Measurements from ENCODE around the gene LGALSL.
"Not testable (repeated sequence)": the region's sequence is repeated elsewhere in the genome, so short reads cannot be mapped to it uniquely, and the experiment has no call there.

Gene LGALSL

GRCh38 chr2:64424416-64424987 lies 29.5 kb upstream of the LGALSL start:
- peaks cover under 1% of the 10 kb centered on the region for H3K27me3 Mint-ChIP-seq
- intact Hi-C loops (cut with micrococcal nuclease): no loop called here

GRCh38 chr2:64426183-64426952 lies 27.6 kb upstream of the LGALSL start:
- H3K27ac Mint-ChIP-seq: no peak overlapping the region
- peaks cover 20% of the 10 kb centered on the region for H3K4me1 Mint-ChIP-seq (ENCODE audit: low read depth)
- H3K36me3 Mint-ChIP-seq (ENCODE audit: low read depth): no peaks in the 10 kb centered on the region
- H3K4me3 Mint-ChIP-seq: no peak overlapping the region
- H3K27me3 Mint-ChIP-seq: peaks cover 2% of the 10 kb centered on the region
- intact Hi-C loops (cut with micrococcal nuclease): no loop called here
- H3K9me3 Mint-ChIP-seq: no peaks in the 10 kb centered on the region

More at GRCh38 chr2:64424416-64424987, 29.5 kb upstream of the LGALSL start:
- no peaks in the 10 kb centered on the region for H3K9me3 Mint-ChIP-seq
- no peak overlapping the region for H3K4me3 Mint-ChIP-seq
- H3K4me1 Mint-ChIP-seq (ENCODE audit: low read depth): peaks cover 16% of the 10 kb centered on the region
- H3K36me3 Mint-ChIP-seq (ENCODE audit: low read depth): no peaks in the 10 kb centered on the region
- H3K27ac Mint-ChIP-seq: no peak overlapping the region

GRCh38 chr2:64434039-64434657 lies 19.8 kb upstream of the LGALSL start:
- Mint-ChIP-seq H3K27me3 (peaks cover 7% of the 10 kb centered on the region), H3K36me3 (ENCODE audit: low read depth) (no peaks in the 10 kb centered on the region), H3K27ac (no peak overlapping the region), H3K4me1 (ENCODE audit: low read depth) (peaks cover 5% of the 10 kb centered on the region), H3K9me3 (no peaks in the 10 kb centered on the region), H3K4me3 (no peak overlapping the region)
- intact Hi-C loops (cut with micrococcal nuclease): no loop called here

DNA sequence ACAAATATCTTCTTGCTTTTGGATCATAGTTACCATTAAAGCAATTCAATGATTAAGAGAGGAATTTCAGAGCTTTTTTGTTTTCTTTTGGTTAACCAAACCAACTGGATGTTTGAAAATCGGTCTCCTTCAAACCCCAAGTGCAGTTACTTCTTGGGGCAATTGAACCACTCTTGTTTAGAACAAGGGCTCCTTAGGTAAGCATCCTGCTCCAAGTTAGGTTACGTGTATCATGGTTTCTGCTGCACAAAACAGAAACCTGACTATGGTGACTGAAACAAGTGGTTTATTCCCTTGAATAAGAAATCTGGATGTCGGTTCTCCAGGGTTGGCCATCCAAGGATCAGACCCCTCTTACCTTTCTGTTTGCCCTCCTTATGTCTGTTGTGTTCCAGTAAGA lies 16.1 kb upstream of the LGALSL start:
- Mint-ChIP-seq H3K27ac (no peak overlapping the region), H3K9me3 (no peaks in the 10 kb centered on the region), H3K36me3 (ENCODE audit: low read depth) (no peaks in the 10 kb centered on the region), H3K27me3 (peaks cover 11% of the 10 kb centered on the region), H3K4me1 (ENCODE audit: low read depth) (no peaks in the 10 kb centered on the region), H3K4me3 (no peak overlapping the region)
- intact Hi-C loops (cut with micrococcal nuclease): no loop called here

DNA sequence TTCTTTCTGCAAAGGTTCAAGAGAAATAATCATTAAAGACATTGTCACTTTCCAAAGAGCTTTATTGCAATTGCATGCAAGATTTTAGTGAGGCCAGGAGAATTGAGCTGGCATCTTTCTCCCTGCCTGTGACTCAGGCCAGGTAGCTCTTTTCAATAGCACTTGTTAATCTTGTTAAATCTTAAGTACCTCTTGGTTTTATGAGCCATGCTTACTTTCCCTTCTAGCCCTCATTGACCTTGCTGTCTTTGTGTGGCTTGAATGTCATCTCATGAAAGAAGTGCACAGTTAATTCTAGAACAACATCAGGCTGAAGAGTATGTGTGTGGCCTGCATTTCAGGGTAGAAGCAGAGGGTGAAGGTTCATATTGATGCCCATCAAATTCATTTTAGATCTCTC lies 14.8 kb upstream of the LGALSL start:
- intact Hi-C loops (cut with micrococcal nuclease): no loop called here
- peaks cover 16% of the 10 kb centered on the region for H3K27me3 Mint-ChIP-seq
- no peak overlapping the region for H3K4me3 Mint-ChIP-seq
- no peaks in the 10 kb centered on the region for H3K36me3 Mint-ChIP-seq (ENCODE audit: low read depth)
- H3K9me3 Mint-ChIP-seq: no peaks in the 10 kb centered on the region
- no peak overlapping the region for H3K27ac Mint-ChIP-seq
- no peaks in the 10 kb centered on the region for H3K4me1 Mint-ChIP-seq (ENCODE audit: low read depth)

GRCh38 chr2:64440843-64441242 lies 13.1 kb upstream of the LGALSL start:
- no peak overlapping the region for H3K4me3 Mint-ChIP-seq
- no peaks in the 10 kb centered on the region for H3K9me3 Mint-ChIP-seq
- H3K36me3 Mint-ChIP-seq (ENCODE audit: low read depth): no peaks in the 10 kb centered on the region
- peaks cover 21% of the 10 kb centered on the region for H3K27me3 Mint-ChIP-seq
- no peaks in the 10 kb centered on the region for H3K4me1 Mint-ChIP-seq (ENCODE audit: low read depth)
- no peak overlapping the region for H3K27ac Mint-ChIP-seq
- intact Hi-C loops (cut with micrococcal nuclease): no loop called here

GRCh38 chr2:64442277-64442676 lies 11.7 kb upstream of the LGALSL start:
- no peaks in the 10 kb centered on the region for H3K36me3 Mint-ChIP-seq (ENCODE audit: low read depth)
- H3K4me3 Mint-ChIP-seq: no peak overlapping the region
- no peak overlapping the region for H3K27ac Mint-ChIP-seq
- intact Hi-C loops (cut with micrococcal nuclease): no loop called here
- no peaks in the 10 kb centered on the region for H3K9me3 Mint-ChIP-seq
- no peaks in the 10 kb centered on the region for H3K4me1 Mint-ChIP-seq (ENCODE audit: low read depth)
- peaks cover 18% of the 10 kb centered on the region for H3K27me3 Mint-ChIP-seq

DNA sequence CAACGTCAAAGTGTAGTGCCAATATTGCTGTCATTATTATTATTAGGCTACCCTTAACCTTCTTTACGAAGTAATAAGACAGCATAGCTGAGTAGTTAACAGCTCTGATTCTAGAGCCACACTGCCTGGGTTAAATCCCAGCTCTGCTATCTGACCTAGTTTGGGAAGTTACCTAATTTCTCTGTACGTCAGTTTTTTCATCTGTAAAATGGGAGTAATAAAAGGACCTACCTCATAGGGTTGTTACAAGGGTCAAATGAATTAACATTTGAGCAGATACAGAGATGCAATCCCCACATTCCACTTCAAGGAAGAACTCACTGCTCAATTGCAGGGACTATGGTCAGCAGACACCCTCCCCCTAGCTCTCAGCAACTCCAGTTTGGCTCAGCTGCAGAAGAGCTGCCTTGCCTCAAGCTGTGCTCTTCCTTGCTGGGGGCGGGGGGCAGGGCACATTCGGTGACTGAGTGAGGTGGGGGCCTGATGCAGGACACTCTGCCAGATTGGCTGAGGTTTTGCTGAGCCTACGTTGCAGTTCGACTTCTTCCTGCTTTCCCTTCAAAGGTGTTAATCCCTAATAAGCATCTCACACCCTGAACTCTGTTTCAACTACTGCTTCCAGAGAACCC lies 11.0 kb upstream of the LGALSL start:
- H3K36me3 Mint-ChIP-seq (ENCODE audit: low read depth): no peaks in the 10 kb centered on the region
- H3K4me3 Mint-ChIP-seq: no peak overlapping the region
- H3K27me3 Mint-ChIP-seq: peaks cover 18% of the 10 kb centered on the region
- intact Hi-C loops (cut with micrococcal nuclease): no loop called here
- H3K4me1 Mint-ChIP-seq (ENCODE audit: low read depth): no peaks in the 10 kb centered on the region
- no peak overlapping the region for H3K27ac Mint-ChIP-seq
- H3K9me3 Mint-ChIP-seq: no peaks in the 10 kb centered on the region

DNA sequence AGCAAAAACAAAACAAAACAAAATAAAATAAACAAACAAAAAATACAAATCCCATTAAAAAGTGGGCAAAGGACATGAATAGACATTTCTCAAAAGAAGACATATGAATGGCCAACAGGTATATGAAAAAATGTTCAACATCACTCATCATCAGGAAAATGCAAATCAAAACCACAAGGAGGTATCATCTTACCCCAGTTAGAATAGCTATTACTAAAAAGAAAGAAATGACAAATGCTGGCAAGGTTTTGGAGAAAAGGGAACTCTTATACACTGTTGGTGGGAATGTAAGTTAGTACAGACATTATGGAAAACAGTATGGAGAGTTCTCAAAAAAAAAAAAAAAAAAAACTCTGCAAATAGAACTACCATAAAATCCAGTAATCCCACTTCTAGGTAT lies 8.0 kb upstream of the LGALSL start:
- H3K4me1 Mint-ChIP-seq (ENCODE audit: low read depth); H3K4me3 Mint-ChIP-seq; H3K9me3 Mint-ChIP-seq; H3K27ac Mint-ChIP-seq; H3K36me3 Mint-ChIP-seq (ENCODE audit: low read depth); intact Hi-C loops (cut with micrococcal nuclease): not testable (repeated sequence)
- H3K27me3 Mint-ChIP-seq: peaks cover 14% of the 10 kb centered on the region

- H3K27ac Mint-ChIP-seq: no peak overlapping the region
- H3K27me3 Mint-ChIP-seq: peaks cover 19% of the 10 kb centered on the region
- no peaks in the 10 kb centered on the region for H3K9me3 Mint-ChIP-seq
- H3K4me1 Mint-ChIP-seq (ENCODE audit: low read depth): no peaks in the 10 kb centered on the region
- intact Hi-C loops (cut with micrococcal nuclease): no loop called here
- H3K36me3 Mint-ChIP-seq (ENCODE audit: low read depth): no peaks in the 10 kb centered on the region
- no peak overlapping the region for H3K4me3 Mint-ChIP-seq
These were observed 6.5 kb upstream of the LGALSL start for GRCh38 chr2:64447317-64448040.

- intact Hi-C loops (cut with micrococcal nuclease): no loop called here
- Mint-ChIP-seq H3K27me3 (peaks cover 19% of the 10 kb centered on the region), H3K9me3 (no peaks in the 10 kb centered on the region), H3K36me3 (ENCODE audit: low read depth) (no peaks in the 10 kb centered on the region), H3K27ac (no peak overlapping the region), H3K4me1 (ENCODE audit: low read depth) (no peaks in the 10 kb centered on the region), H3K4me3 (no peak overlapping the region)
These were observed 5.9 kb upstream of the LGALSL start for GRCh38 chr2:64448041-64448426.

GRCh38 chr2:64451051-64451450 lies 2.9 kb upstream of the LGALSL start:
- H3K4me3 Mint-ChIP-seq: no peak overlapping the region
- peaks cover 16% of the 10 kb centered on the region for H3K4me1 Mint-ChIP-seq (ENCODE audit: low read depth)
- H3K27me3 Mint-ChIP-seq: peaks cover 31% of the 10 kb centered on the region
- H3K27ac Mint-ChIP-seq: no peak overlapping the region
- intact Hi-C loops (cut with micrococcal nuclease): no loop called here
- H3K36me3 Mint-ChIP-seq (ENCODE audit: low read depth): no peaks in the 10 kb centered on the region
- H3K9me3 Mint-ChIP-seq: no peaks in the 10 kb centered on the region

DNA sequence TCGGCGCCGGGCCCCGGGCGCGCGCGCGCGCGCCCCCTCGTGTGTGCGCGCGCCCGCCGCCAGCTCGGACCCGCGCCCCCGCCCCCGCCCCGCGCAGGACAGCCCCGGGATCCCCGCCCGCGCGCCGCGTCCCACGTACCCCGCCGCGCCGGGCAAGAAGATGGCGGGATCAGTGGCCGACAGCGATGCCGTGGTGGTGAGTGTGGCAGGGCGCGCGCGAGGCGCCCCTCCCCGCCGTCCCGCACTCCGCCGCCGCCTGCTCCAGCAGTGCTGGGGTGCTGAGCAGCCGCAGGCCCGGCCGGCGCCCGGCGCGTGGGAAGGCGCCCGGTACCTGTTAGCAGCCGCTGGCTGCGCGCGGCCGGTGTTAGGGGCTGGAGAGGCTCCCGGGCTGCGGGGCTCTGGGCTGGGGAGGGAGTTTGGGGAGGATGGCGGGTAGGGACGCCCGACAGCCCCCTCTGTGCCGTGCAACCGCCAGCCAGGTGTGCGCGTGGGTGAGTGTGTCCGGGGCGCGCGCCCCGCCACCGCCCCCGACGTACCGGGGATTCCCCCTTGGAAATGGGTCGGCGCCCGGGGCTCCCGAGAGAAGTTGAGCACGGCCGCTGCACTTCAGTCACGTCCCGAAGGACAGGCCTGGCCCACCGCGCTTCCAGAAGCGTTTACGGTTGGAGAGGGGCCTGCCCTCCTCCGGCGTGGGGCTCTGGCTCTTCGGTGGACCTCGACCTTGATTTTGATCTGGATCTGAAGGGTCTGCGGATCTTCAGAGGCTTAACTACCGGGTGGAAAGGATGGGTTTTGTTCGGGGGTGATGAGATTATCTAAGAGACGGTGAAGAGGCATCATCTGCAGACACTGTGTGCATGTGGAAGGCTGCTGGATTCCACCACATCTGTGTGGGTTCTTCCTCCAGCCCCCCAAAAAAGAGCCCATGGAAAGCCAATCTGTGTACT lies 697 bp downstream of the LGALSL start:
- Mint-ChIP-seq H3K9me3 (no peaks in the 10 kb centered on the region), H3K36me3 (ENCODE audit: low read depth) (no peaks in the 10 kb centered on the region), H3K27ac (no peak overlapping the region), H3K4me1 (ENCODE audit: low read depth) (peaks cover 24% of the 10 kb centered on the region), H3K27me3 (peaks cover 35% of the 10 kb centered on the region), H3K4me3 (peak overlapping the region; percentile 64)
- intact Hi-C loops (cut with micrococcal nuclease): no loop called here

Data from dendritic cell treated with granulocyte-macrophage colony-stimulating factor and Interleukin-4, amounts not matched to agents 40 ng/mL and 50 ng/mL, for 4 days (primary cell).